Stimulated activated CD4-positive, alpha-beta T cell treated with anti-CD3 and anti-CD28 coated beads, Interleukin-1b, Interleukin-23, amount 100 ng/mL, for 4 hours (primary cell): ENCODE results near the gene SENP2.
"Not testable (repeated sequence)": the region's sequence is repeated elsewhere in the genome, so short reads cannot be mapped to it uniquely, and the experiment has no call there.

Experiments
- DNase-seq, 2 donors: peaks; one replicate each; pipeline ENCODE4 v3.0.0-alpha.2; 2020; ENCODE audit warnings: low read depth in 2 of 2

The SENP2 gene

GRCh38 chr3:185647134-185647879 lies 61.2 kb downstream of the SENP2 start:
- no peak for DNase-seq

- no peak for DNase-seq
Measured at GRCh38 chr3:185647880-185648210, 61.8 kb downstream of the SENP2 start.

DNA sequence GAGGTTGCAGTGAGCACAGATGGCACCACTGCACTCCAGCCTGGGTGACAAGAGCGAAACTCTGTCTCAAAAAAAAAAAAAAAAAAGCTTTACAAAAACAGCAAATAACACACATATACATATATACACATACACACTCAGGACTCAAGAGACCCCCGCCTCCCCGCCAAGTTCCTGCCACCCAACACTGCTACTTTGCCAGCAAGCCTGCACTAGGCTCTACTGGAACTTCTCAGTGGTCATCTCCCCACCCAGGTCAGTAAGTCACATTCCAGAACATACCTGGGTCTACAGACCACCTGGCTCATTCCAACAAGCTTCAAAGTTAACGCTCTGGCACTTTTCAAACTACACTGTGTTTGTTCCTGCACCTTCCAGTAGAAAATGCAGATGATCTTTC lies 62.3 kb downstream of the SENP2 start:
- DNase-seq: no peak

DNA sequence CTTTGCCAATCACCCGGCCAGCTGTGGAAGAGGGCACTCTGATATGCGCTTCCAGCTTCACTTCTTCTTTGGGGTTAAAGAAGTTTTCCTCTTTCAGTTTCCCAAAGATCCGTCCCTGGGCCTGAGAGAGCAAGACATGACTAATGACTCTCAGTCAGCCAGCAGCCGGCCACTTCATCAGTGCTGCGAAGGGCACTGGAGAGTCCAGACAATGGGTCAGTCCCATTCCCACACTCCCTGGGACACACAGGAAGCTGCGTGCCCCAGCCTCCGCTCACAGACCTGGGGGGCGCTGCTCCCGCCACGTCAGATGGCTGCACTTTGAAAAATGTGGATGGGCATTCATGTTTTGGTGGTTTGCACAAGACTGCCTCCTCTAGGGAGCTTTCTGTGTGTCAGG lies 63.3 kb downstream of the SENP2 start:
- no peak for DNase-seq

GRCh38 chr3:185651971-185652370 lies 65.9 kb downstream of the SENP2 start:
- no peak for DNase-seq

GRCh38 chr3:185653949-185654757 lies 68.1 kb downstream of the SENP2 start:
- DNase-seq: no peak

- no peak for DNase-seq
Measured at GRCh38 chr3:185654758-185655145, 68.7 kb downstream of the SENP2 start.

DNA sequence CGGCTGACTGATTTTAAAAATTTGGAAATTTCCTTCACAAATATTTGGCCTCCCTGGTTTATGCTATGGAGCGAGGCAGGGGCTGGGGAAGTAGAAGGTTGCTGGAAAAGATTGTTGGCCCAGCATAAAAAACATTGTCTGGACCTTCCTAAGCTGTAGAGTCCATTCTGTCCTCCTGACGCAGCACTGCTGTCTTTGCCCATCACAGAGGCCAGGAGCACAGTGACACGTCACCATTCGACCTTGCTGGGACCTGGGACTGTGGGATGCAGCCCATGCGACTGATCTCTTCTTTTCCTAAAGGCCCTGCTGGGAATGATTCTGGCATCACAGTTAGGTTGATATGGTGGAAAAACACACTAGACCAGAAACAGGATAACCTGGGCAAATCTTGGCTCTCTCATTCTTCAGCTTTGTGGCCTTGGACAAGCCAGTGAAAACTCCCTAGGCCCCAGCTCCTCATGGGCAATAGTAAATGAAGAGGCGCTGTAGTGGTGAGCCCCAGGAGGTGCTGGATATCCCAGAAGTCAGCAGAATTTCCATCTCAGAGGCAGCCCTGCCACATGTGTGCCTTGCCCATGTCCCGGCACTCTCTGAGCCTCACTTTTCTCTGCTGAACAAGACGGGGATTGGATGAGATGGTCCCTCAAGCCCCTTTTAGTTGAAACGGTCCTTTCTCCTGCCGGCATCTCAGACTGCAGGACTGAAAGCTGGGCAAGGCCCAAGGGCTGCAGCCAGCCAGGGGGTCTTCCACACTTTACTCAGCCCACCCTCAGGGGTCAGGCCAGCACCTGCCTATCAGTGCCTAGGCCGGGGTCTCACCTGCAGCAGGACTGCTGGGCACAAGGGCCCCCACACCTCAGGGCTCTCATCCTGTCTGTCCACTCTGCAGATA lies 69.6 kb downstream of the SENP2 start:
- no peak for DNase-seq

- no peak for DNase-seq
Measured at GRCh38 chr3:185656321-185656840, 70.3 kb downstream of the SENP2 start.

DNA sequence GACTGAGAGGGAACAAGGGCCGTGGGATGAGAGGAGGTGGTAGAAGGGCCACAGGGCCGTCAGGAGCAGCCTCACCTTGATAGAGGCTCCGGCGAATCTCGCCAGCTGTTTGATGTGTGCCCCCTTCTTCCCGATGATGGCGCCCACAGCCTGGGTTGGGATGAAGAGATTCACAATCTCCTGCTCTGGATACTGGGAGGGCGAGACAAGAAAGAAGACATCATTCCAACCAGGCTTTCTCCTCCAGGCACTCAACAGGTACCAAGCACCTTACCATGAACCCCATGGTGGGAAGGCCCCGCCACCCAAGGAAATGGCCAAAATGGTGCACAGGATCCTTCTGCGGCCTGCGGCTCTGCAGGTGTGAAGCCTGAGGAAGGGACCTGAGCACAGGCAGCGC lies 71.1 kb downstream of the SENP2 start:
- DNase-seq: no peak

DNA sequence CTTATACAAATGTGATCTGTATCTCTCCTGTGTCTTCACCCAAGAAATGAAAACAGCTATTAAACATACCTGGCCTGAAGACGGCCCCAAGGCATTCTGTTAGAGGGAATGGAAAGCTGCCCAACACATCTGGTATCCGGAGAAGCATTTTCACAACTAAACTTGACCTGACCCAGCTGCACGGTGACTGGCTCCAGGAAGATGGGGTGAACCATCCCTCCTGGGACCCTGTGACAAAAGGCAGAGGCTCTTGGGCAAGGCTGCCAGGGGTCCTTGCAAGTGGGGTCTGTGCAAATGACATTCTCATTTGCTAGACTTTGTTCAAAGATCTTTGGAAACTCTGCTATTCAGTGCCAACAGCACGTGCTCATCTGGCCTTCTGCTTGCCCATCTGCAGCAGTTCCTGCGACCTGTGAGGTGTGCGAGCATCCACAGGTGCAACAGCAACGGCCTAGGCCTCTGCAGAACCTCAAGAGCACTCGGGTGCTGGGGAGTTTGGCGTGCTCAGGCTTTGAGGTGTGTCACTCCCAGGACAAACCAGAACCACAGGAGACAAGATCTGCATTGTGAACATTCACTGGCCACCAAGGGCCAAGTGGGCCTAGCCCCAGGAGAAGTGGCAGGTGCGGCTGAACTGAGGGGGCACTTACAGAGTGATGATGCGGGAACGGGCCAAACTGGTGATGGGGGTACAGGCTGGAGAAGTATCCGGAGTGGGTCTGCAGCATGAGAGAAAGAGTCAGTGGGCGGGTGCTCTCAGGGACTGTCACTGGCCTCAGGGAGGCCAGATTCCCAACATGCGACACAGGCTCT lies 71.8 kb downstream of the SENP2 start:
- DNase-seq: no peak

GRCh38 chr3:185658504-185658912 lies 72.4 kb downstream of the SENP2 start:
- DNase-seq: no peak

- DNase-seq: no peak
Measured at GRCh38 chr3:185658943-185659342, 72.8 kb downstream of the SENP2 start.

DNA sequence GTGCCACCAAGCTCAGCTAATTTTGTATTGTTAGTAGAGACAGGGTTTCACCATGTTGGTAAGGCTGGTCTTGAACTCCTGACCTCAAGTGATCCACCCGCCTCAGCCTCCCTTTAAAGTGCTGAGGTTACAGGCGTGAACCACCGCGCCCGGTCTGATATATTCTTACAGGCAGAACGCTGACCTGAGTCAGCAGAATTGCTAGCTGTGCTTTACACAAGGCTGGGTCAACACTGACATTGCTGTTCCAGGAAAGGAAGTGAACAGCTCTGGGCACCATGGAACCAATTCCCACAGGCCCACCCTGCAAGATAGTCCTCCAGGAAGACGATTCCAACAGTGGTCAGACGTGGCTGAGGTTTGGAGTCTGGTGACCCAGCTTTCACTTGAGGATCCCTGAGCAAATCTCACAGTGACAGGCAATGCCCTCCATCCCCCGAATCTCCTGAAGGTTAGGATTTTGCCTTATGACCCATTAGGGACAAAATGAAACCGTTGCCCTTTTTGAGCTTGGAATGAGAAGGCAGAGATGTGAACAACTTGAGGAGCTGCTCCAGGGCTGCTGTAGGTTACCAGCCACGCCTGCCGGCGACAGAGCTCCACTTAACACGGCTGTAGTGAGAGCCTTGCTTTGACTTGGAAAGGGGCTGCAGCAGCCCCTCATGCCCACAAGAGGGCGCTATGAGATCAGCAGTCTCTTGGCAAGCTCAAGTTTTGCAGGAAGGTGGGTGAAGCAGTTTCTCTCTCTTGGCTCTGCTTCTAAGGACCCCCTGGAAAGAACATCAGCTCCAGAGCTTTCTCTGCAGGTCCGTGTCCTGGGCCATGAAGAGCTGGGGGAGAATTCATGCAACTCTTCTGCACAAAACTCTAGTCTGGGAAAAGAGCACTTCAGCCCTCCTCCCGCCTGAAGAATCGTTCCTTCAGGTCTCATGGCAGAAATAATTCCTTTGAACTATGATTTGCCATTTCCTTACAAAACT lies 74.1 kb downstream of the SENP2 start:
- DNase-seq: peak; percentile 35 to 51

- DNase-seq: not testable (repeated sequence)
Measured at GRCh38 chr3:185661296-185661695, 75.2 kb downstream of the SENP2 start.

DNA sequence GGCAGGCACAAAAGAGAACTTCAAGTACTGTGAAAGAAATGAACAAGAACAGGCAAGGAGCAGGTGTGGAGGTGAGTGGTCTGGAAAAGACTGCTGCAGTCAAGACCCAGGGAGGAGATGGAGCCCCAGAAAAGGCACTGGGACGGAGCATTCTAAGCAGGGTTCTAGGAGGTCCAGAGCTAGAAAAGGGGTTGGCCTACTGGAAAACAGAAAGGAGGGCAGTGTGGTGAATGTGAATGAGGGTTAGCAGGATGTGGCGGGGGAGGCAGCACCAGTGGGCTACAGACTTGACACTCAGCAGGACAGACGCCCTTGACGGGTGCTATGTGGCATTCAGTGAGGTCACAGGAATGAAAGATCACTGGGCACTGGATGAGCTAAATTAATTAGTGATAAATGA lies 75.7 kb downstream of the SENP2 start:
- DNase-seq: no peak

GRCh38 chr3:185663929-185664328 lies 77.8 kb downstream of the SENP2 start:
- no peak for DNase-seq

DNA sequence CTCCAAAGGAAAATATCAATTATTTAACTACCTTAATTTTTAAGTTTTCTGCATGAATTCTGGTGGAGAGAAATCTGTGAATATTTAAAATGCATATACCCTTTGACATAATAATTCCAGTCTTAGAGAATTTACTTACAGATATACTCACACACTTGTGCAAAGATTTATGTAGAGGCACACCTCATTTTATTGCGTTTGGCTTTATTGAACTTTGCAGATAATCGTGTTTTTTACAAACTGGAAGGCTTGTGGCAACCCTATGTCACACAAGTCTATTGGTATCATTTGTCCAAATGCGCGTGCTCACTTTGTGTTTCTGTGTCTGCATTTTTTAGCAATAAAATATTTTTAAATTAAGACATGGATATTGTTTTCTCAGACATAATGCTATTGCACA lies 81.5 kb downstream of the SENP2 start:
- DNase-seq: no peak

DNA sequence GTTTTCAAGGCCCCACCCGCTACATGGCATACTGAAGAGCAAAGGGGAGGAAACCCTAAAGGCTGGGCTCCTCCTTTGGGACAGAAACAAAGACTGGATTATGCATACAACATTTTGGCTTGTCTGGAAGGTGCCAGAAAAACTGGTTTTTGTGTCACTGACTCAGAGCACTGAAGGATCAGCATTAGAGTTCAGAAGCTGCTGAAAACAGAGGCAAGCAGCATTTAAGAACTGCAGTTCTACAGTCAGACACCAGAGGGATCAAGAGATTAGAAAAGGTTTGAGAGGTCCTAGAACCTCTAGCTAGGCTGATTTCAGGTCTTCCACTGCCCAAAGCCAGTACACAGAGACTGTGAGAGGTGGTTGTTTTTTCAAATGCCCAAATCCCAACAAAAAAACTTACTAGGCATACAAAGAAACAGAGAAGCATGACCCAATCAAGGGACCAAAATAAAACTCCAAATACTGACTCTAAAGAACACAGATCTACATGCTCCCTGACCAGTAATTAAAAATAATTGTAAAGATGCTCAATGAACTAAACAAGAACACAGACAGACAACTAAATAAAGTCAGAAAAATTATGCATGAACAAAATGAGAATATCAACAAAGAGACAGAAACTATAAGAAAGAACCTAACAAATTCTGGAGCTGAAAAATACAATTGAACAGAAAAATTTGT lies 91.2 kb downstream of the SENP2 start:
- no peak for DNase-seq
